Stimulated activated CD8-positive, alpha-beta memory T cell treated with anti-CD3 and anti-CD28 coated beads, Interleukin-7, amount 100 ng/mL, for 4 hours (primary cell): ENCODE data around the gene RRBP1.

Source experiments
- DNase-seq, 2 donors: peaks; one replicate each; pipeline ENCODE4 v3.0.0-alpha.2; 2020; ENCODE audit warnings: low read depth in 2 of 2

RRBP1 gene, protein sequence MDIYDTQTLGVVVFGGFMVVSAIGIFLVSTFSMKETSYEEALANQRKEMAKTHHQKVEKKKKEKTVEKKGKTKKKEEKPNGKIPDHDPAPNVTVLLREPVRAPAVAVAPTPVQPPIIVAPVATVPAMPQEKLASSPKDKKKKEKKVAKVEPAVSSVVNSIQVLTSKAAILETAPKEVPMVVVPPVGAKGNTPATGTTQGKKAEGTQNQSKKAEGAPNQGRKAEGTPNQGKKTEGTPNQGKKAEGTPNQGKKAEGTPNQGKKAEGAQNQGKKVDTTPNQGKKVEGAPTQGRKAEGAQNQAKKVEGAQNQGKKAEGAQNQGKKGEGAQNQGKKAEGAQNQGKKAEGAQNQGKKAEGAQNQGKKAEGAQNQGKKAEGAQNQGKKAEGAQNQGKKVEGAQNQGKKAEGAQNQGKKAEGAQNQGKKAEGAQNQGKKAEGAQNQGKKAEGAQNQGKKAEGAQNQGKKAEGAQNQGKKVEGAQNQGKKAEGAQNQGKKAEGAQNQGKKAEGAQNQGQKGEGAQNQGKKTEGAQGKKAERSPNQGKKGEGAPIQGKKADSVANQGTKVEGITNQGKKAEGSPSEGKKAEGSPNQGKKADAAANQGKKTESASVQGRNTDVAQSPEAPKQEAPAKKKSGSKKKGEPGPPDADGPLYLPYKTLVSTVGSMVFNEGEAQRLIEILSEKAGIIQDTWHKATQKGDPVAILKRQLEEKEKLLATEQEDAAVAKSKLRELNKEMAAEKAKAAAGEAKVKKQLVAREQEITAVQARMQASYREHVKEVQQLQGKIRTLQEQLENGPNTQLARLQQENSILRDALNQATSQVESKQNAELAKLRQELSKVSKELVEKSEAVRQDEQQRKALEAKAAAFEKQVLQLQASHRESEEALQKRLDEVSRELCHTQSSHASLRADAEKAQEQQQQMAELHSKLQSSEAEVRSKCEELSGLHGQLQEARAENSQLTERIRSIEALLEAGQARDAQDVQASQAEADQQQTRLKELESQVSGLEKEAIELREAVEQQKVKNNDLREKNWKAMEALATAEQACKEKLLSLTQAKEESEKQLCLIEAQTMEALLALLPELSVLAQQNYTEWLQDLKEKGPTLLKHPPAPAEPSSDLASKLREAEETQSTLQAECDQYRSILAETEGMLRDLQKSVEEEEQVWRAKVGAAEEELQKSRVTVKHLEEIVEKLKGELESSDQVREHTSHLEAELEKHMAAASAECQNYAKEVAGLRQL (N-terminal part only)

DNA sequence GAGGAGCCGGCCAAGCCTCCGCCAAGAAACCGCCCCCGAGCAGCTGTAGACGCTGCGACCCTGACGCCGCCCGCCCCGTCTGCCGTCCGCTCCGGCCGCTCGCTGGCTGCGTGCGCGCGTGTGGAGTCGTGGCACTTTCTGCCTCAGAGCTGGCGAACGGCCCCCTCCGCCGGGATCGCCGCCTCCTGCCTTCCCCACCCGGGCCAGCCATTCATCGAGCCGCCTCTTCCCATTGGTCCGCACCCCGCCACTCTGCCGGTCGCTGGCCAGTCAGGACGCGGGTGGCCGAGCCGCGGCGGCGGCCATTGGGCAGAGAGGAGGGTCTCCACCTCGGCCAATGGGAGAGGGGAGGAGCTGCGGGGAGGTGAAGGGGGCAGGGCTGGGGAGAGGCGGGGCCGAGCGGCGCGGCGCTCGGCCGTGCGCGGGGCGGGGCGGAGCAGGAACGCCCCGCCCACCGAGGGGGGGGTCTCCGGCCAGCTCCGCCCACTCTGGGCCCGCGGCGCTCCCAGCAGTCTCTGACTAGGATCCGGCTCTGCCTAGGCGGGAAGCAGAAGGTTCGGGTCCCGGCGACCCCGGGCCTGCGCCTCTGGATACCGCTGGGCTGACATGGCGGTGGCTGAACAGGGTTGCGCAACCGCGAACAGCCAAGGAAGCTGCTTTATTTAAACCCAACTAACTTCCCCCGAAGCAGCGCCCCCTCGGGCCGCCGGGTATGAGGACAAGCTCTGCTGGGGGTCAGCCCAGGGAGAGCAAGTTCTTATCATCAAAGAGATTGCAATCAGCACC lies at the start of gene RRBP1:
Gene RRBP1, minus strand, starts transcription at position 140 of the 786 bp plus-strand sequence. CDS start 21,735 bp downstream, outside the sequence.
- peak; percentile 90 to 96 for DNase-seq

DNA sequence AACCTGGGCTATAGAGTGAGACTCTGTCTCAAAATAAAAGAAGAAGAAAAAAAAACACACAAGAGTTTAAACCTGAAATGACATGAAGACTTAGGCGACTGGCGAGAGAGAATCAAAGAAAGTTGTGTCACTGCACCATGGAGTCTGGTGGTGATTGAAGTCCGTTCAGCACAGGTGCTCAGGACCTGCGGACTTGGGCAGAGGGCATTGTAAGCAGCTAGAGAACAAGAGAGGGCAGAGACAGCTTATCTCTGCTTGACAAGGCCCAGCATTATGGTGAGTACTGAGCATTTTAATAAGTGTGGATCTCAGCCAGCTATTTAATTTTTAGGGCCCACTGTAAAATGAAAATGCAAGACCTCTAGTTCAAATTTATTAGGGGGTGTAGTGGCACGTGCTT lies 49.2 kb upstream of the RRBP1 start:
- no peak for DNase-seq

DNA sequence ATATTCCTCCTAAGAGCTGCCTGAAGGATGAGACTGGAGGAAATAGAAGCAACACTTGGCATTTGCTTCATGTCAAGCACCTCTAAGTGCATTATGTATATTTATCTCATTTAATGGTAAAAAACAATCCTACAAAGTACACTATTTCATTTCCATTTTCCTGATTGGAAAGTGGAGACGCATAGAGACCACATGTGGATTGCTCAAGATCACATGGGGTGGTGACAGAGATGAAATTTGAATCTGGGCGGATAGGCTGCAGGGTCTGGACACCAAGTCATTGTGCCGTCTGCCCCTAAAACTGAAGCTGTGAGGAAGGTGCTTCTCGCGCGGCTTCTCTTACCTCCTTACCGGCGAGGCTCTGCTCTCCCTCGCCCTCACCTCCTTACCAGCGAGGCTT lies 48.0 kb upstream of the RRBP1 start:
- no peak for DNase-seq

DNA sequence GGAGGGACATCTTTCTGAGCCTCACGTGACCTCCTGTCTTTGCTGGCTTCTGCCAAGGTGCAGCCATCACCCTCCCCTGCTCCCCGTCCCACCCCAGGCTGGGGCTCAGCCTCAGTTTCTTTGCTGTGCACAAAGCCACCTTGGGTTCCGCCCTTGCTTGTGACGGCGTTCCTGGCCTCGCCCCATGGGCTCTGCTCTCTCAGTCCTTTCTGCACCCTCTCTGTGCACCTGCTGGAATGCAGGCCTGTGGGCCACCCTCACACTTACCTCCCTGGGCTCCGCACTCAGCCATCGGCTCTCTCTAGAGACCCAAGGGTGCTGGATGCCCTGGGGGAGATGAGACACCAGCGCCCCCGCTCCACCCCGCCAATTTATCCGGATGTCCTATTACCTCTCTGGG lies 46.0 kb upstream of the RRBP1 start:
- no peak for DNase-seq

DNA sequence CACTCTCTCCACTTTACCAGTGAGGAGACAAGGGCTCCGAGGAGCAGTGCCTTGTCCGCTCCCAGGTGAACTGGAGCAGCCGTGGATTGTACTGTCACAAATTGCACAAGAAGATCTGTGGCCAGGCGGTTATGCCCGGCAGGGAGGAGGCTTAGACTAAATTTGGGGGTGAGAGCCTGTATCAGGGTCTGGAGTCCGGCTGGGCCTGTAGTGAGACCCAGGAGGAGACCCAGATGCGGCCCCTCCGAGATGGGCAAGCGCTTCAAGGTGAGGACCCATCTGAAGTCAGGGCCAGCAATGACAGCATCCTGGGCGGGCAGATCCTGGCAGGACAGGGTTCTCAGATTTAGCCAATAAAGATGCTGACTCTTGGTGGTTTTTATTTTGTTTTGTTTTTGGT lies 45.3 kb upstream of the RRBP1 start:
- DNase-seq, result no peak

DNA sequence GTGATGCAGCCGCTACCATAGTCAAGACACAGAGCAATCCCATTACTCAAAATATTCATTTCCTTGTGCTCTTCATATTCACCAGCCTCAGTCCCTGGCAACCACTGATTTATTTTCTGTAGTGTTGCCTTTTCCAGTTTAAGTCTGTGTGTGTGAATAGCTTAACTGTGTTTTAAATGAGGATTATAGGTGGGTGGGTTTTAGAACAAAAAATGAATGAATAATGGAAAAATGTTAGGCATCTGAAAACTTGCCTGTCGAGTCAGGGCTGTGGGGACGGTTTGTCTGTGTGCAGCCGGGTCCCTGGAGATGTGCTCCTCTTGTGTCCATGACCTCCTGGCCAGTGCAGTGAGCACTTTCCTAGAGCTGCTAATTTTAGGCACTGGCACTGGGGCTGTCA lies 44.9 kb upstream of the RRBP1 start:
- no peak for DNase-seq

DNA sequence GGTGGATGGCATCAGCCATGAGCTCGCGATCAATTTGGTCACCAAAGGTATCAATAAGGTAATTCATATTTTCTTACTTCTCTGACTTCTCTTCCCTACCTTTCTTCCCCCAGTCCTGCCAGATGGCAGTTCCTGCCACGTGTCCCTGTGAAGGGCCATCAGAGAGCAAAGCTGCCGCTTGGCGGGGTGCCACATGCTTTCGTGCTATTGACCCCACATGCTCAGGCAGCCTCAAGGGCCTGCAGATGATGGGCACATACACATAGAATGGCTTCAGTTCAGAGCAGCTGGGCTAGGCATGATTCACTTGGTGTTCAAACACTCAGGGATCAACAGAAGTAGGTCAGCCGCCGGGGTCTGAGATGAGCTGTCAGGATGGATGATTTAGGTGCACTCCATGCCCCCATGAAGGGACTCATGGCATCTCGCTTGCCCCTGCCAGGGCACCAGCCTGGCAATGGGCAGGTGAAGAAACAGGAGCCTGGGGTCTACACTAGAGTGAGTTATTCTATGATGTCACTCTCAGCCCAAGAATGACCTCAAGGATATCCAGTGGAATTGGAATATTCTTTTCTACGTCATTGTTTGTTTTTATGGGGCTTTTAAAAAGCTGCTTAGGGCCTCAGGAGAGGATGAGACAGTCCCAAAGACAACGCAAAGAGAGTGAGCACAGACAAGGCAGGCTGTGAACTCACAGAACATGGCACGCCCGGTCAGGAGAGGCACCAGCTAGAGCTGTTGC lies 43.2 kb upstream of the RRBP1 start:
- no peak for DNase-seq

DNA sequence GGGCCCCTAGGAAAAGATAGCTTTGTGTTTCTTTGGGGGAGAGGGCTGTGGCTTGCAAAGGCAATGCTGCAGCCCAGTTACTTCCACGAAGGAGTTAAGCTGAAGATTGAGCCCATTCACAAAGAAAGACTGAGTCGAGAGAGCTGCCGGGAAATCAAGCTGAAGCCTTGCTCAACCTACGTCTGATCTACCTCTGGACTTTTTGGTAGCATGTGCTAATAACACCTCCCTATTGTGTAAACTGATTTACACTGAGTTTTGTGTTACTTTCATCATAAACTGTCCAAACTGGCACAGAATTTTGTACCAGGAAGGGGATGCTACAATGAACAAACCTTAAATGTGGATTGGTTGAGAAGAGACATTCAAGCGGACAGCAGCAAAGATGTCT lies 41.3 kb upstream of the RRBP1 start:
- no peak for DNase-seq

DNA sequence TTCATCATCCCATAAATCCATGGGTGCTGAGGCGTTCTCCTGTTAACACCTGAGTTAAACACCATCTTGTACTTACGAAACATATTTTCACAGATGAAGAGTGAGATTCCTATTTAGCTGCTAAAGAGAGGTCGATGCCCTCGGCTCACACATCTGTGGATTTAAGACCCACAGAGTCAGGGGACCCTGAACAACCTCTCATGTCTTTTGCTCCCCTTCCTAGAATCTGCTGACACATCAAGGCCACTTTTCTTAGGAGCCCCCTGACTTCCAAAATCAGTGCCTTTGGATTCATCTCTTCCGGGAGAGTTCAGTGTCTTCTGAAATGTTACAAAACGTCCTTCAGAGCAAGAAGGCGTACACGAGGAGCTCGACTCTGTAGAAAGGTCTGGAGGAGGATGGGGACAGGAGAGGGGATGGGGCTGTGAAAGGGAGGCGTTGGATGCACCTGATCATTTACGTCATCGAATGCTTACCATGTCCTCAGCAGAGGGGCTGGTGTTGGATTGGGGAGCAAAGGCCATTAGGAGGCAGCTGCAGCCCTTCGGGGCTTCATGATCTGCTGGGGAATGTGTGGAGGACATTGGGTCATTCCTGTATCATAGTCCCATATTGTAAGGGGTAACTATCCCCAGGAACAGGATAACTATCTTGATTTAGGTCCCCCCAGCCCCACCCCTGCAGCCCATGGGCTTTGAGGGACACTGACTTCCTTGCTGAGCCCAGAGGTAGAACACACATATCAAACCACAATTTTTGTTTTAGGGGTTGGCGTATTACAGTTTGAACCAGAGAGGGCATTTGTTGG lies 40.7 kb upstream of the RRBP1 start:
- no peak for DNase-seq

DNA sequence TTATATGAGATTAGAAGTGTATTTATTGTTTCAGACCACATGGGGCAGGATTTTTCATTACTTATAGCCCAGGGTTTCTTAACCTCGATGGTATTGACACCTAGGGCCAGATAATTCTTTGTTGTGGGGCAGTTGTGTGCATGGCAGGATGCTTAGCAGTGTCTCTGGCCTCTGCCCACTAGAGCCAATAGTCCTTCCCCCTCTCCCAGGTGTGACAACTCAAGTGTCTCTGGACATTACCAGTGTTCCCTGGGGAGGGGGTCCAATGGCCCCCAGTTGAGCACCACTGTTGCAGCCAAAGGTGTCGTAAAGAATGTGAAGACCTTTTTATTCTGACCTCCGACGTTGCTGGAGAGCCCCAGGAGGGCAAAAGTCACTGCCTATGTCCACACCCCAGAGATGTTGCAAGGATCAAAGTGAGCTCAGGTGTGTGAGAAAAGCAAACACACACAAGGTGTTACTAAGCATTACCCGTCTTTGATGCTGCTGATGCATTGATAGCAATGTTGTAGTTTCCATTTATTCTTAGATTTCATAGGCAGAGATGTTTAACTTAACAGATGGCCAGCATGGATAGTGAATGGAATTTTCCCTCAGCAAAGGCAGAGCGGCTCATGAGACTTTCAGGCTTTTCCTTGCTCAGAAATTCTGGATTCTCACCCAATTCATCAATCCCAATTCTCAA lies 39.9 kb upstream of the RRBP1 start:
- DNase-seq, result no peak

DNA sequence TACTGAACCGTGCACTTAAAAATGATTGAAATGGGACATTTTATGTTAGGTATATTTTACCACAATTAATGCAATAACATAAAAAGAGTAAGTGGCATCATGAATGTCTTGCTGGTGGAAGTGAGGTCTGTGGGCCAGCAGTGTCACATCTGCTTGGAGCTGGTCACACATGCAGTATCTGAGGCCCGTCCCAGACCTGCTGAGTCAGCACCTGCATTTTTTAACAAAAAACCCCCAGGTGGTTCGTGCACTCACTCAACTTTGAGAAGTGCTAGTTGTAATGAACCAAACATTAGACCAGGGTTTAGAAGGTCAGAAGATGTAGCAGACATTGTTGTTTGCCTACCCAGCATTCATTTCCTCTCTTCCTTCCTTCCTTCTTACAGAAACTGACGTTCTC lies 38.7 kb upstream of the RRBP1 start:
- no peak for DNase-seq

DNA sequence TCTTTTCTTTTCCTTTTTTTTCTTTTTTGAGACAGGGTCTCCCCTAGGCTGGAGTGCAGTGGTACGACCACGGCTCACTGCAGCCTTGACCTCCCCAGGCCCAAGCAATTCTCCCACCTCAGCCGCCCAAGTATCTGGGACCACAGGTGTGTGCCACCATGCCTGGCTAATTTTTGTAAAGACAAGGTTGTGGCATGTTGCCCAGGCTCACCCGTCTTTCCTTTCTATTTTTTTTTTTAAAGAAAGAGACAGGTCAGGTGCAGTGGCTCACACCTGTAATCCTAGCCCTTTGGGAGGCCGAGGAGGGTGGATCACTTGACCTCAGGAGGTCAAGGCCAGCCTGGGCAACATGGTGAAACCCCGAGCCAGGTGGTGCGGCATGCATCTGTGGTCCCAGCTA lies 34.3 kb upstream of the RRBP1 start:
- no peak for DNase-seq

DNA sequence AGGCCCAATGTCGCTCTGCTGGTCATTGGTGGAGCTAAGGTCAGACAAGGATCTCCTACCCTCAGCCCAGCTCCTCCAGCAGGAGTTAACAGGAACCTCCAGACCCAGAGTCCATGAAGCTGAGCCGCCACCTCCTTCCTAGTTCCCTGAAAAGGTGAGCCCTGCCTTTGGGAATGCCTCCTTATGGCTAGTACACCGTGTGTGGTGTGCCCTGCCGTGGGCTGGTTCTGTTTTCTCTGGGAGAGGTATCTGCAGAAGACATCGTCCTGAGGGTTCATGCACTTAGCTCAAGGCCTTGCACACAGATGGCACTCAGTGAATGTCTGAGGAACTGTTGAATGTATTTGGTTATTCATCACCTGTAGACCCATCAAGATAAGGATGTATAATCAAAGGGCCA lies 33.0 kb upstream of the RRBP1 start:
- DNase-seq, result no peak

DNA sequence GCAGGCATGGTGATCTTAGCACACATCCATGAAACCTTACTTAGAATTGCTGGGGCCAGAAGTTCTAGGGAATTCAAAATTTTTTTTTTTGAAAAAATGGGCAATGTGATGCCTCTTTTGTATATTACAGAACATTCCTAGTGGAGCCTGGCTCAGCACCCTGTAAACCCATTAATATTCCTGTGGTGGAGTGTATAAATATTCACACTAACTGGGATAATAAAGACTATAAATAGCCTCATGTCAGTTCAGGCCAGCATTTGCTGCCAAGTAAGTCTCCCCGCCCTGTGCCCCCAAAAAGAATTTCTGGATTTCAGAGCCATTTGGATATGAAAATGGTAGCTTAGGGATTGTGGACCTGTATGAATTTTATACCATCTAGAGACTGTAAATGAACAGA lies 32.6 kb upstream of the RRBP1 start:
- DNase-seq, result no peak

DNA sequence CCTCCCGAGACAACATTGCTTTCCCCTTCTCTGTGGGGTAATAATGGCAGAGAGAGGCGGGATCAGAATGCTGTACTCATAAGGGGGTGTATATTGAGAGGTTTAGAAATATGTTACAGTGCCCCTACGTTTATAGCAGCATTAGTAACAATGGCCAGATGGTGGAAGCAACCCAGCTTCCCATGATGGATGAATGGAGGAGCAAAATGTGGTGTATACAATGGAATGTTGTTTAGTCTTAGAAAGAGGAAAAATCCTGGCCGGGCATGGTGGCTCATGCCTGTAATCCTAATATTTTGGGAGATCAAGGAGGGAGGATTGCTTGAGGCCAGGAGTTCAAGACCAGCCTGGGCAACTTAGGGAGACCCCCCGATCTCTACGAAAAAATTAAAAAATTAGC lies 30.7 kb upstream of the RRBP1 start:
- DNase-seq, result no peak

DNA sequence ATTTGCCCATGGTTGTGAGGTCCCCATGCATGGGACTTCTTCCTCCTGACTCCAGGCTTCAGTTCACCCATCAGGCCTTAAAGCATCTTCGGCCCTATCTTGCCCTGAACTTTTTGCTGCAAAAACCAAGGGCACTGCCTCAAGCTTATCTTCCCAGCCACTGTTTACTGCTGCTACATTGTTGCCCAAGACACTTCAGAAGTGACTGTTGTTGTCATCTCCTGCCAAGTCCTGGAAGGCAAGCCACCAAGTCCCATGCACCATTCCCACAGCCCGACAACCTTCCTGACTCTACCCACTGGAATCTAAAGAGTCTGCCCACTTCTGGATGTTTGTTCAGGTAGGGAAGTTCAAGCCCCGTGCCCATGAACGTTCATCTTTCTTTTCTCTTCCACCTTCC lies 30.2 kb upstream of the RRBP1 start:
- DNase-seq, result no peak

DNA sequence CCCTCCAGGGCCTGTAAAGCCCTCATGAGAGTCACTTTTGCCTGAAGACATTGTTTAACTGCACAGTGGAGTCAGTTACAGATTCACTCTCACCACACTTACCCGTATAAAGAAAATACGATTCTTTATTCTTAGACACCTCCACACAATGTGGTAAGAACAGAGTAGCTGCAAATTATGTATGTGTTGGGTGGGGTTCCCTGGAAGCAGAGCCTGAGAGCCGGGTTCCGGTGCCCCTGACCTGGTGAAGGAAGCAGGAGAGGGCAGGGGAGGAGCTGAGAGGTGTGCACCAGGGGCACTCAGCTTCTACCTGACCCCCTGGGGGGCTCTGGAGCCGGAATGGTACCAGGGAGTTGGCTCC lies 29.2 kb upstream of the RRBP1 start:
- no peak for DNase-seq

DNA sequence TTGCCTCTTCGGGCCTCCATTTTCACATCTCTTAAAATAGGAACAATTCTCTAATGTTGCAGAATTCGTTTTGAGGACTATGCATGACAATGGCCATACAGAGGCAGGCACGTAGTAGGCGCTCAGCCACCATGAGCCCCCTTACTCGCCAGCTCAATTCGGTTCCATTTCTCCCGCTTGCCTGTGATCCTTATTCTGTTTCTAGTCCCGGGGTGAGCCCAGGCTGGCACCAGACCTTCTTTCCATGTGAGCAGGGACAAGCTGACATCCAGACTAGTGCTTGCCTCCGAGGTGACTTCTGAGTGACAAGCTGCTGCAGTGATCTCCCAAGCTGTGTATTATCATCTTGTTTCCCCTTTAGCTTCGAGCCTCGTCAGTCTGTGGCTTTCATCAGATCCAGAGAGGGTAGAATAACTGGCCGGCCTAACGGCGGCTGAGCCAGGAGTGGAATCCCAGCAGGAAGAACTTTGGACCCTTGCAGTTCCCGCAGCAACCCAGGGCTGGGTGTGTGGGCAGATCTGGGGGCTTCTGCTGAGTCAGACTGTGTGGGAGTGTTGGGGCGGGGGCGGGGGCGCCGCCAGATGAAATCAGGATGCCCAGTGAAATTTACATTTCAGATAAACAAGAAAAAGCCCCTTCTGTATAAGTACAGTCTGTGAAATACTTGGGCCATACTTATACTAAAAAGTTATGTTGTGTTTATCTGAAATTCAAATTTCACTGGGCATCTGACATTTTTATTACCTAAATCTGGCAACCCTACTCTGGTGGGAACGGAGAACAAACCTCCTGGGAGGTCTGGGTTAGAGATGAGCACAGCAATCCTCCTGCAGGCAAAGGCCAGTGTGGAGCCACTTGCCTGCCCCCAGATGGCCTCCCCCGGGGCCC lies 28.6 kb upstream of the RRBP1 start:
- DNase-seq, result no peak
